Neural cell (in vitro differentiated cells): ENCODE measurements around the gene CRK. TPM values are rescaled to one million over a fixed set of nuclear protein-coding genes. Genes with fewer than 3 reads are reported as not detected.
"Not testable (repeated sequence)": the region's sequence is repeated elsewhere in the genome, so short reads cannot be mapped to it uniquely, and the experiment has no call there.

Source experiments
- H2AFZ ChIP-seq: fragments of 200-600, 300-800 bp; sonication (generic), shearing (Covaris generic); 2 replicates; pipeline ENCODE4 v1.6.0; 2014; ENCODE audit warnings: low read depth, mild to moderate bottlenecking, antibody characterized with exemption, low read length, moderate library complexity
- H3F3A ChIP-seq: fragments of 200-600 bp; shearing (Covaris generic); 2 replicates; pipeline ENCODE4 v1.6.1; 2016; ENCODE audit warnings: mild to moderate bottlenecking, moderate library complexity, mixed read lengths, antibody characterized with exemption, low read length; ENCODE audit not compliant: insufficient read depth, poor library complexity, severe bottlenecking
- H3K27ac ChIP-seq: fragments of 200-600, 300-800 bp; sonication (generic), shearing (Covaris generic); 2 replicates; pipeline ENCODE4 v1.5.1; 2014; ENCODE audit warnings: mild to moderate bottlenecking, low read length, moderate library complexity
- H3K27me3 ChIP-seq: fragments of 300-800, 200-600 bp; sonication (generic), shearing (Covaris generic); 2 replicates; pipeline ENCODE4 v1.6.0; 2014; ENCODE audit warnings: mild to moderate bottlenecking, low read depth, low read length, moderate library complexity; ENCODE audit not compliant: insufficient read depth
- H3K36me3 ChIP-seq: fragments of 300-800, 200-600 bp; sonication (generic), shearing (Covaris generic); 2 replicates; pipeline ENCODE4 v1.5.1; 2014; ENCODE audit warnings: mild to moderate bottlenecking, antibody characterized with exemption, low read length, moderate library complexity; ENCODE audit not compliant: insufficient read depth
- H3K4me2 ChIP-seq: fragments of 300-800, 200-600 bp; sonication (generic), shearing (Covaris generic); 2 replicates; pipeline ENCODE4 v1.6.0; 2014; ENCODE audit warnings: mild to moderate bottlenecking, low read length
- H3K4me3 ChIP-seq: fragments of 300-800, 200-600 bp; sonication (generic), shearing (Covaris generic); 2 replicates; pipeline ENCODE4 v1.5.1; 2014; ENCODE audit warnings: mild to moderate bottlenecking, low read length, moderate library complexity
- H3K79me2 ChIP-seq: fragments of 200-600 bp; shearing (Covaris generic); replicated peaks from 2 replicates; pipeline ENCODE4 v1.6.0; 2014; ENCODE audit warnings: mild to moderate bottlenecking, low read length, moderate library complexity; ENCODE audit not compliant: insufficient read depth
- H3K9ac ChIP-seq: fragments of 300-800, 200-600 bp; sonication (generic), shearing (Covaris generic); 2 replicates; pipeline ENCODE4 v1.6.1; 2016; ENCODE audit warnings: mild to moderate bottlenecking, low read length, mixed read lengths
- H3K9me2 ChIP-seq: fragments of 200-600 bp; shearing (Covaris generic); 2 replicates; pipeline ENCODE4 v1.6.1; 2016; ENCODE audit warnings: mild to moderate bottlenecking, low read length, mixed read lengths; ENCODE audit not compliant: insufficient read depth
- H3K9me3 ChIP-seq: fragments of 200-600, 300-800 bp; sonication (generic), shearing (Covaris generic); 2 replicates; pipeline ENCODE4 v1.6.1; 2016; ENCODE audit warnings: mild to moderate bottlenecking, mixed run types, low read length, moderate library complexity, mixed read lengths
- H4K20me1 ChIP-seq: fragments of 200-600 bp; shearing (Covaris generic); 2 replicates; pipeline ENCODE4 v1.6.1; 2016; ENCODE audit warnings: mild to moderate bottlenecking, mixed run types; ENCODE audit not compliant: insufficient read depth
- EP300 ChIP-seq: fragments of 450-650 bp; conservative IDR thresholded peaks from 2 replicates; pipeline ENCODE4 v1.6.1; 2014; ENCODE audit warnings: antibody characterized with exemption, mild to moderate bottlenecking, moderate library complexity; ENCODE audit not compliant: poor library complexity, severe bottlenecking
- EZH2 ChIP-seq: fragments of 200-600, 300-800 bp; shearing (Covaris generic), sonication (generic); IDR thresholded peaks from 2 replicates; pipeline ENCODE4 v1.6.1; 2014; ENCODE audit warnings: antibody characterized with exemption, low read length, borderline replicate concordance, mild to moderate bottlenecking; ENCODE audit not compliant: insufficient read depth, poor library complexity, severe bottlenecking
- MXI1 ChIP-seq: fragments of 450-650 bp; conservative IDR thresholded peaks from 2 replicates; pipeline ENCODE4 v1.6.1; 2014; ENCODE audit warnings: antibody characterized with exemption, mild to moderate bottlenecking; ENCODE audit not compliant: poor library complexity, severe bottlenecking
- POLR2AphosphoS5 ChIP-seq: IDR thresholded peaks from 2 replicates; pipeline ENCODE4 v1.6.1; 2012
- RAD21 ChIP-seq: fragments of 450-650 bp; conservative IDR thresholded peaks from 2 replicates; pipeline ENCODE4 v1.6.1; 2014; ENCODE audit warnings: antibody characterized with exemption, mild to moderate bottlenecking, moderate library complexity
- REST ChIP-seq: IDR thresholded peaks from 2 replicates; pipeline ENCODE4 v1.6.1; 2012; ENCODE audit warnings: borderline replicate concordance
- SMC3 ChIP-seq: fragments of 450-650 bp; conservative IDR thresholded peaks from 2 replicates; pipeline ENCODE4 v1.6.1; 2014; ENCODE audit warnings: antibody characterized with exemption, mild to moderate bottlenecking, moderate library complexity; ENCODE audit not compliant: poor library complexity
- TAF1 ChIP-seq: IDR thresholded peaks from 2 replicates; pipeline ENCODE4 v1.6.1; 2012; ENCODE audit warnings: low read depth
- polyA plus RNA-seq: library from polyadenylated mRNA; depleted of rRNA; stranded (reverse); fragments of >200 nt; gene quantifications from 2 replicates; pipeline ENCODE4 v1.2.3, GENCODE V29; 2014

CRK gene
- polyA plus RNA-seq, 1 donor from 2014 or later: 111 TPM

DNA sequence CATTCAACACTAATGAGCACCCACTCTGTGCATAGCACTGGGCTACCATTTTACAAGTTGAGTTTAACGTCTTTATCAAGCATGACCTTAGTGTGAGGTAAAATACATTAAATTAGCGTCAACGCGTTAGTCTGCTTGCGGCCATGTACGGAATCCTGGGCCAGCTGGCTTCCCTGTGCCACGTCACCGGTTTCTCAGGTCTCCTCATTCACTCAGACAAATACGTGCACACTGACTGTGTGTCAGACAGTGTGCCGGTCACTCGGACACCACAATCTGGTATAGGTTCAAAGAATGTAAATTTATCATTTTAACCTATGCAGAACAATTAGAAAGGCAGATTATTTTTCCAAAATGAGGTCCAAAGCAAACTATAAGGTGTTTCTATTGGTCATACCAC lies 34.6 kb downstream of the CRK start:
- H3K36me3 ChIP-seq: no peaks in the 10 kb centered on the region
- H3K27me3 ChIP-seq: no peaks in the 10 kb centered on the region
- no peak overlapping the region for H3K9ac ChIP-seq
- H3K27ac ChIP-seq: no peak overlapping the region
- no peak overlapping the region for H3K4me2 ChIP-seq
- H3F3A ChIP-seq: no peaks in the 10 kb centered on the region
- no peaks in the 10 kb centered on the region for H3K9me2 ChIP-seq
- no peak overlapping the region for H2AFZ ChIP-seq
- H3K79me2 ChIP-seq: no peaks in the 10 kb centered on the region
- H3K4me3 ChIP-seq: no peak overlapping the region
- no peaks in the 10 kb centered on the region for H4K20me1 ChIP-seq
- H3K9me3 ChIP-seq: no peaks in the 10 kb centered on the region
- no peak for TF ChIP-seq SMC3

DNA sequence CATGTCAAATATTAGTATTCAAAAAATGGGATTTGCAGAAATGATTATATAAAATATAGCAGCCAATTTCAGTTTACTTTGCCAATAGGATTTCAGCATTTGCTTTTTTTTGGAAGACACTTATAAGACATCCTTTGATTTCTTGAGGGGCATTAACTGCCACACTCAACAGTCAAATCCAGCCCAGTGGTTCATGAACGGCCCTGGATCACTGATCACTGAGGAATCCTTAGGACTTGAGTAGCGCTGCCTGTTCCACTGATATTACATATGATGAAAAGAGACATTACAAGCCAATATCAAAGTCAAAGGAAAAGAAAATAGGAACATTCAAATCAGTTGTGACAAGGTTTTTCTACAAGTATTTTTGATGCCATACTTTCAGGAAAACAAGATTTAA lies 35.1 kb downstream of the CRK start:
- no peak for TF ChIP-seq REST
- TF ChIP-seq RAD21: no peak
- TF ChIP-seq SMC3: no peak
- TF ChIP-seq MXI1: no peak
- TF ChIP-seq EZH2: no peak
- no peak for TF ChIP-seq TAF1
- no peak for TF ChIP-seq POLR2AphosphoS5
- TF ChIP-seq EP300: no peak
- H3K27ac ChIP-seq: no peak overlapping the region
- H3K36me3 ChIP-seq: no peaks in the 10 kb centered on the region
- H3K9me3 ChIP-seq: no peaks in the 10 kb centered on the region
- no peaks in the 10 kb centered on the region for H3K27me3 ChIP-seq
- H3F3A ChIP-seq: no peaks in the 10 kb centered on the region
- no peak overlapping the region for H2AFZ ChIP-seq
- H3K79me2 ChIP-seq: no peaks in the 10 kb centered on the region
- H3K9me2 ChIP-seq: no peaks in the 10 kb centered on the region
- no peak overlapping the region for H3K4me3 ChIP-seq
- no peaks in the 10 kb centered on the region for H4K20me1 ChIP-seq
- H3K4me2 ChIP-seq: no peak overlapping the region
- no peak overlapping the region for H3K9ac ChIP-seq

DNA sequence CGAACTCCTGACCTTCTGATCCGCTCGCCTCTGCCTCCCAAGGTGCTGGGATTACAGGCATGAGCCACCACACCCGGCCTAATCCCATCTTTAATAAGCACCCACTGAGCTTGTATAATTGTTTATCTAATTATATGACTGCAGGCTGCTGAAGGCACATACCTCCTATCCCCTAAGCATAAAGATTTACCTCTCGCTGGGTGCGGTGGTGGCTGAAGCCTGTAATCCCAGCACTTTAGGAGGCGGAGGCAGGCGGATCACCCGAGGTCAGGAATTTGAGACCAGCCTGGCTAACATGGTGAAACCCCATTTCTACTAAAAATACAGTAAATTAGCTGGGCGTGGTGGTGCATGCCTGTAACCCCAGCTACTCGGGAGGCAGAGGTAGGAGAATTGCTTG lies 35.9 kb downstream of the CRK start:
- Histone ChIP-seq H3K9me2 (no peaks in the 10 kb centered on the region), H3K36me3 (no peaks in the 10 kb centered on the region), H3K27me3 (no peaks in the 10 kb centered on the region), H3K9me3 (no peaks in the 10 kb centered on the region), H2AFZ (no peak overlapping the region), H3K4me3 (no peak overlapping the region), H4K20me1 (no peaks in the 10 kb centered on the region), H3K9ac (no peak overlapping the region), H3K79me2 (no peaks in the 10 kb centered on the region), H3K4me2 (no peak overlapping the region), H3K27ac (no peak overlapping the region), H3F3A (no peaks in the 10 kb centered on the region)
- TF ChIP-seq REST: no peak
- TF ChIP-seq SMC3: no peak

DNA sequence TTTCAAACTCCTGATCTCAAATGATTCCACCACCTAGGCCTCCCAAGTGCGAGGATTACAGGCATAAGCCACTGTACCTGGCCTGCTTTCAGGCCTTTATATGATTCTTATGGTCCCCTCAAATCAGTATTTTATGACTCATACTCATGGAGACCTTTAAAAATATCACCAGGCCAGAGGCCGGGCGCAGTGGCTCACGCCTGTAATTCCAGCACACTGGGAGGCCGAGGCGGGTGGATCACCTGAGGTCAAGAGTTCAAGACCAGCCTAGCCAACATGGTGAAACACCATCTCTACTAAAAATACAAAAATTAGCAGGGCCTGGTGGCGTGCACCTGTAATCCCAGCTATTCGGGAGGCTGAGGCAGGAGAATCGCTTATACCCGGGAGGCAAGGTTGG lies 37.6 kb downstream of the CRK start:
- not testable (repeated sequence) for H3K36me3 ChIP-seq, H3K27ac ChIP-seq, H3K4me2 ChIP-seq, H3K9ac ChIP-seq, H4K20me1 ChIP-seq, H3K27me3 ChIP-seq, H3K9me2 ChIP-seq, H2AFZ ChIP-seq, H3K79me2 ChIP-seq, H3F3A ChIP-seq, H3K4me3 ChIP-seq, H3K9me3 ChIP-seq
